NT2/D1 (cell line): ENCODE results near the gene PRXL2B.

ENCODE experiments used
- YY1 ChIP-seq: IDR thresholded peaks from 2 replicates; pipeline ENCODE4 v1.6.1; 2011; ENCODE audit not compliant: insufficient read length, insufficient read depth
- ZNF274 ChIP-seq: IDR thresholded peaks from 2 replicates; pipeline ENCODE4 v1.6.1; 2011; ENCODE audit warnings: mild to moderate bottlenecking, low read depth, low read length

- TF ChIP-seq ZNF274 = no peak
- TF ChIP-seq YY1 = no peak
These were observed 5.1 kb downstream of the PRXL2B start for GRCh38 chr1:2591581-2592261.
